OCI-LY3 (cell line): ENCODE results near the gene C2orf80.

Source experiments
- H2AFZ ChIP-seq: fragments of 200-600, 300-600 bp; shearing (Covaris generic); 2 replicates; pipeline ENCODE4 v1.6.0; 2014; ENCODE audit warnings: antibody characterized with exemption, low read depth, low read length
- H3K27ac ChIP-seq: fragments of 200-600, 300-600 bp; sonication (generic); 2 replicates; pipeline ENCODE4 v1.5.1; 2014; ENCODE audit warnings: mild to moderate bottlenecking, low read length, moderate library complexity, mixed read lengths
- H3K27me3 ChIP-seq: fragments of 200-600, 300-600 bp; sonication (generic); 2 replicates; pipeline ENCODE4 v1.6.1; 2014; ENCODE audit warnings: low read depth, low read length, mixed read lengths
- H3K36me3 ChIP-seq: fragments of 200-600, 300-600 bp; sonication (generic); replicated peaks from 2 replicates; pipeline ENCODE3; 2014; ENCODE audit warnings: low read depth, low read length, mixed read lengths
- H3K4me1 ChIP-seq: fragments of 300-600, 200-600 bp; sonication (generic); 2 replicates; pipeline ENCODE4 v1.6.1; 2014; ENCODE audit warnings: low read length, mixed read lengths
- H3K4me2 ChIP-seq: fragments of 200-600, 300-600 bp; sonication (generic); 2 replicates; pipeline ENCODE4 v1.6.1; 2014; ENCODE audit warnings: low read length, mixed read lengths
- H3K4me3 ChIP-seq: fragments of 300-600, 200-600 bp; sonication (generic); 2 replicates; pipeline ENCODE4 v1.5.1; 2014; ENCODE audit warnings: antibody characterized with exemption, mild to moderate bottlenecking, low read length, moderate library complexity
- H3K79me2 ChIP-seq: fragments of 300-600, 200-600 bp; shearing (Covaris generic); 2 replicates; pipeline ENCODE4 v1.6.1; 2014; ENCODE audit warnings: mild to moderate bottlenecking, low read length, mixed read lengths
- H3K9ac ChIP-seq: fragments of 300-600, 200-600 bp; shearing (Covaris generic); 2 replicates; pipeline ENCODE4 v1.6.0; 2014; ENCODE audit warnings: mild to moderate bottlenecking, low read length, moderate library complexity
- H3K9me3 ChIP-seq: fragments of 200-600, 300-600 bp; shearing (Covaris generic); 2 replicates; pipeline ENCODE4 v1.6.1; 2014; ENCODE audit warnings: low read length, mixed read lengths; ENCODE audit not compliant: insufficient read depth
- H4K20me1 ChIP-seq: fragments of 200-600, 300-600 bp; sonication (generic); 2 replicates; pipeline ENCODE4 v1.6.1; 2016; ENCODE audit warnings: low read length, mixed read lengths; ENCODE audit not compliant: insufficient read depth
- CTCF ChIP-seq: fragments of 200-600, 300-600 bp; sonication (generic); IDR thresholded peaks from 2 replicates; pipeline ENCODE4 v1.5.1; 2014; ENCODE audit warnings: antibody characterized with exemption, low read length, low read depth
- EZH2phosphoT487 ChIP-seq: fragments of 200-600 bp; shearing (Covaris generic); IDR thresholded peaks from 2 replicates; pipeline ENCODE4 v1.6.1; 2018; ENCODE audit warnings: antibody characterized with exemption, mixed run types, low read depth

C2orf80 gene

GRCh38 chr2:208195531-208195930 lies 5.7 kb upstream of the C2orf80 start:
- Histone ChIP-seq H3K36me3 (no peaks in the 10 kb centered on the region), H3K4me1 (no peaks in the 10 kb centered on the region), H3K4me3 (no peak overlapping the region), H4K20me1 (no peaks in the 10 kb centered on the region), H3K27ac (no peak overlapping the region), H3K9ac (no peak overlapping the region), H3K79me2 (no peaks in the 10 kb centered on the region), H3K4me2 (no peak overlapping the region), H3K27me3 (no peaks in the 10 kb centered on the region), H2AFZ (no peak overlapping the region), H3K9me3 (no peaks in the 10 kb centered on the region)
- no peak for TF ChIP-seq EZH2phosphoT487
- TF ChIP-seq CTCF = no peak

GRCh38 chr2:208192611-208193236 lies 2.9 kb upstream of the C2orf80 start:
- Histone ChIP-seq H3K27me3 (no peaks in the 10 kb centered on the region), H3K27ac (no peak overlapping the region), H4K20me1 (no peaks in the 10 kb centered on the region), H3K9ac (no peak overlapping the region), H3K4me3 (no peak overlapping the region), H3K79me2 (no peaks in the 10 kb centered on the region), H2AFZ (no peak overlapping the region), H3K9me3 (no peaks in the 10 kb centered on the region), H3K4me1 (no peaks in the 10 kb centered on the region), H3K4me2 (no peak overlapping the region), H3K36me3 (no peaks in the 10 kb centered on the region)
- TF ChIP-seq EZH2phosphoT487 = no peak
- TF ChIP-seq CTCF = no peak

- no peaks in the 10 kb centered on the region for H3K36me3 ChIP-seq
- H3K9me3 ChIP-seq = no peaks in the 10 kb centered on the region
- H3K4me3 ChIP-seq = no peak overlapping the region
- no peak overlapping the region for H3K4me2 ChIP-seq
- H3K4me1 ChIP-seq = peaks cover 6% of the 10 kb centered on the region
- no peaks in the 10 kb centered on the region for H3K79me2 ChIP-seq
- H4K20me1 ChIP-seq = no peaks in the 10 kb centered on the region
- H3K27ac ChIP-seq = no peak overlapping the region
- H3K27me3 ChIP-seq = peaks cover 10% of the 10 kb centered on the region; the same call in 1 of the 2 replicates
- H2AFZ ChIP-seq = no peak overlapping the region
- no peak overlapping the region for H3K9ac ChIP-seq
- TF ChIP-seq CTCF (no peak), EZH2phosphoT487 (no peak)
Observed at GRCh38 chr2:208189069-208189809, 591 bp downstream of the C2orf80 start.

- H3K4me3 ChIP-seq = no peak overlapping the region
- H2AFZ ChIP-seq = no peak overlapping the region
- no peaks in the 10 kb centered on the region for H4K20me1 ChIP-seq
- H3K36me3 ChIP-seq = no peaks in the 10 kb centered on the region
- no peak for TF ChIP-seq CTCF
- no peak for TF ChIP-seq EZH2phosphoT487
- no peak overlapping the region for H3K9ac ChIP-seq
- no peak overlapping the region for H3K27ac ChIP-seq
- H3K4me1 ChIP-seq = peaks cover 13% of the 10 kb centered on the region
- no peak overlapping the region for H3K4me2 ChIP-seq
- H3K9me3 ChIP-seq = no peaks in the 10 kb centered on the region
- peaks cover 10% of the 10 kb centered on the region; the same call in 1 of the 2 replicates for H3K27me3 ChIP-seq
- H3K79me2 ChIP-seq = no peaks in the 10 kb centered on the region
Observed at GRCh38 chr2:208186893-208187292, 2.9 kb downstream of the C2orf80 start.
